ENCODE data around the gene ZRSR2.
A peak's percentile ranks its signal among the peaks of the same experiment; 100 is the strongest.
"Not testable (repeated sequence)": the region's sequence is repeated elsewhere in the genome, so short reads cannot be mapped to it uniquely, and the experiment has no call there.

Gene ZRSR2

GRCh38 chrX:15804563-15804962 lies 14.3 kb downstream of the ZRSR2 start:
- DNase-seq (ENCODE audit: low read depth in 2 of 2): no peak

GRCh38 chrX:15808254-15808653 lies 18.0 kb downstream of the ZRSR2 start:
- no peak for DNase-seq (ENCODE audit: low read depth in 2 of 2)

GRCh38 chrX:15812192-15812938 lies 22.1 kb downstream of the ZRSR2 start:
- no peak for DNase-seq (ENCODE audit: low read depth in 2 of 2)

- no peak for DNase-seq (ENCODE audit: low read depth in 2 of 2)
Observed at GRCh38 chrX:15813416-15813815, 23.1 kb downstream of the ZRSR2 start.

DNA sequence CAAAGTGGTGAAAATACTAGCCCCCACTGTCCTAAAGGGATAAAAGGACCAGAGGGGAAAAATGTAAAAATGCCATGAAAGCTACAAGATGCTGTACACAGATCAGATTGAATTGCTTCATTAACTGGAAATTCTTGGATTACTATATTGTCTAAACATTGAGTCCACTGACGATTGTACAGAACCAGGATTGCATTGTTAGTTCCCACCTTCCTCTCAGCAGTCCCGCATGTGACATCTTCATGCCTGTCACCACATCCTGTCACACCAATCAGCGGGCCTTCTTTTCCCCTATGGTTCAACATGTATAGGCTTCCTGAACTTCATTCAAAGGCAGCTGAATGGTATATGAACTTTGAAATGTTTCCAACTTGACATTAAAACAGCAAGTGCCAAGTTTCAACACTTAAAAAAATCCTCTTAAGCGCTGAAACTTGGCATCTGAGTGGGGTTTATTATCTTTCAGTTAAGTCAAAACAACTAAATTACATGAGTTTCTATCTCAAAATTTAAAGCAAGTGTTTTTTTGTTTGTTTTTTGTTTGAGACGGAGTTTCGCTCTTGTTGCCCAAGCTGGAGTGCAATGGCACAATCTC lies 24.6 kb downstream of the ZRSR2 start:
- no peak for DNase-seq (ENCODE audit: low read depth in 2 of 2)

DNA sequence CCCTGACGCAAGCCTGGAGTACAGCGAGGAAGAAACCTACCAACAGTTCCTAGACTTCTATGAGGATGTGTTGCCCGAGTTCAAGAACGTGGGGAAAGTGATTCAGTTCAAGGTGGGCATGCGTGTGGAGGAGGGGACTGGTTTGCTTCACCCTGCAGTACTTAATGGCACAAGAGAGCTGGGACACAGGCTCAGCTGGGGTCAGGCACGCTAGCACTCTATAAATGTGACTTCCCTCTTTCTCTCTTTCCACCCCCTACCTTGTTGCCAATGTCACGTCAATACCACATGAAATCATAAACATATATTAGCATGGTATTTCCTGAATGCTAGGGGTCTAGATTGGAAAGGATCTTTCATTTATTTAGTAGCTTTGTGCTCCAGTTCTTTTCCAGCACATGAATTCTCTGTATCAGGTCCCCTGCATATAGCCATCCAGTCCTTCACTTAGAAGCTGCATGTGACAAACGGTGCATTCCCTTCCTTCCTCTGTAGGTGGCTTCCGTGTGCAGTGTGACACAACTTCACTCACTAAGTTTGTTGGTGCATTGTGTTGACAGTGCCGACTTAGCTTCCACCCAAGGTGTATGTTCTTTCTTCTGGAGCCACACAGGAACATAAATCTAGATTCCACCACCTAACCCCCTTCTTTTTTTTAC lies 25.6 kb downstream of the ZRSR2 start:
- no peak for DNase-seq (ENCODE audit: low read depth in 2 of 2)

DNA sequence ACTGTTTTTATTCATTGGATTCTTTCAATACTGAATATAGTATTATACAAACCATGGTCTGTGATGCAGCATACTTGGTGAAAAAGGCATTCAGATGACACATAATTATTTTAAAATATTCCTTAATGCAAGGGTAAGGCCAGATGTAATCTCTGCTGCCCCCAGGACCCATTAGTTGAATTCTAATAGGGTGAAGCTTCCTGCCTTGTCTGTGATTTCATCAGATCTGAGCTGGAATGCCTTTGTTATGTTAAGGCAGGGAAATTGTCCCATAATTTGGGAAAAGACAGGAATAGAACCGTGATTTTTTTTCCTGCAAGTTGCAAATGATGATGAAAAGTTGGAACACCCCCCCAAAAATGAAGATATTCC lies 26.1 kb downstream of the ZRSR2 start:
- no peak for DNase-seq (ENCODE audit: low read depth in 2 of 2)

GRCh38 chrX:15816886-15817285 lies 26.6 kb downstream of the ZRSR2 start:
- DNase-seq (ENCODE audit: low read depth in 2 of 2): peak in 1 of 2 donors; percentile 14

- peak in 1 of 2 donors; percentile 11 for DNase-seq (ENCODE audit: low read depth in 2 of 2)
Observed at GRCh38 chrX:15820106-15821073, 30.1 kb downstream of the ZRSR2 start.

- no peak for DNase-seq (ENCODE audit: low read depth in 2 of 2)
Observed at GRCh38 chrX:15822922-15823321, 32.6 kb downstream of the ZRSR2 start.

DNA sequence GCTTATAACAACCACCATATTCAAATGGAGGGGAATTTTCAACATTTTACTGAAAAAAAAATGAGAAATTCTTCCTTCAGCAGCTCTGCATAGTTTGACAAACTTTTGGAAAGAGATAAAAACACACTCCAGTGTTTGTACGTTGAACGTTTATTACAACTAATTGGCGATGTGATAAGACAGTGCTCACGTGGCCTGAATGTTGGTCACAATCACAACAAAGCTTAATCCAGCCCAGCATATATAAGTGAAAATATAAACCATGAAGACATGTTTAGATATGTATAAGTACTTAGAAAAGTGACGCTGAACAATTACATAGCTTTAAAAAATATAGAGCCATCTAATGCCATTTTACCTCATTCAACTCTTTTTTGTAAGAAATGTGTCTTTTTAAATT lies 35.7 kb downstream of the ZRSR2 start:
- DNase-seq (ENCODE audit: low read depth in 2 of 2): no peak

DNA sequence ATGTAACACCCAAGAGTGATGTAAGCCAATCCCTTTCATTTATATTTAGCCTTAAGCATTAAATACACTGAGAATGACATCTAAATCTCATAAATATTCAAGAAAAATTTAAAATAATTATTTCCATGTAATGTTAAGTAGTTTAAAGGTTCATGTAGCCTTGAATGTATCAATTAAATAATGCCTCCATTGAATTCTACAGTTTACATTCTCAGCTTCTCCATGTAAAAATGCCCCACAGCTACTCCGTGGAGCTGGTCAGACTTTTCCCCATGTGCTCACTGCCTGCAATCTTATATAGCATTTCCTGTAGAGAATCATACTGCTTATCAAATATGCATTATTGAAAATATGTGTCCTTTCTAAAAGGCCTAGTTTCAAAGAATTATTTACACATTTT lies 38.9 kb downstream of the ZRSR2 start:
- no peak for DNase-seq (ENCODE audit: low read depth in 2 of 2)

DNA sequence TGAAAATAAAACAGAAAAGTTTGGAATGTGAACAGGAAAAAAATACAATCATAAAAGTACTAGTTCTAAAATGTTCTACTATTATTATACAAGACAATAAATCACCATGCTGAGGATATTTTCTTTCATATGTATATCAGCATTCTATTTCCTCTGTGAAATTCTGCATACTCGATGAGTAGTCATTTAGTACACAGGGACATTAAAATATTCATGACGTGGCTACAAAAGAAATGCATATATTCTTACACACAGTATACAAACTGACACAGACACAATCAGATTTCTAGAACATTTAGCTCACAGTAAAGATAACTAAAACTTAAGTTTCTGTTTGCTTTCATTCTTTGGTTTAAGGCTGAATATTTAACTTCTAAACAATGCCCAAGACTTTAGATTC lies 41.1 kb downstream of the ZRSR2 start:
- DNase-seq (ENCODE audit: low read depth in 2 of 2): not testable (repeated sequence)

DNA sequence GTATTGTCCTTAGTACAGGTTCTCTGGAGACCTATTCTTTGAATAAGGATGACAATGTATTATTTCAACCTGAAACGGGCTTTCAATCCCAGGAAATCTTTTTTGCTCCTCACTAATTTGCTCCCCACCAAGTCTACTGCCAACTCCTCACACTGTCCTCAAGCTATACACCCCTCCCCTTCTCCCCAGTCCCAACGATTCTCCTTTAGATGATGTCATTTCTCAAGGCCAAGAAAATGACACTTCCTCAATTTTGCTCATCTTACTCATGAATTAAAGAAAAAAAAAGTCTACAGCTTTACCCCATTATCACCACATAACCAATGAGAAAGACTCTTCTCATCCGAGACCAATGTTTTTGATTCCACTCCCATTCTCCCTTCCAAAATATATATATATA lies 43.8 kb downstream of the ZRSR2 start:
- no peak for DNase-seq (ENCODE audit: low read depth in 2 of 2)

DNA sequence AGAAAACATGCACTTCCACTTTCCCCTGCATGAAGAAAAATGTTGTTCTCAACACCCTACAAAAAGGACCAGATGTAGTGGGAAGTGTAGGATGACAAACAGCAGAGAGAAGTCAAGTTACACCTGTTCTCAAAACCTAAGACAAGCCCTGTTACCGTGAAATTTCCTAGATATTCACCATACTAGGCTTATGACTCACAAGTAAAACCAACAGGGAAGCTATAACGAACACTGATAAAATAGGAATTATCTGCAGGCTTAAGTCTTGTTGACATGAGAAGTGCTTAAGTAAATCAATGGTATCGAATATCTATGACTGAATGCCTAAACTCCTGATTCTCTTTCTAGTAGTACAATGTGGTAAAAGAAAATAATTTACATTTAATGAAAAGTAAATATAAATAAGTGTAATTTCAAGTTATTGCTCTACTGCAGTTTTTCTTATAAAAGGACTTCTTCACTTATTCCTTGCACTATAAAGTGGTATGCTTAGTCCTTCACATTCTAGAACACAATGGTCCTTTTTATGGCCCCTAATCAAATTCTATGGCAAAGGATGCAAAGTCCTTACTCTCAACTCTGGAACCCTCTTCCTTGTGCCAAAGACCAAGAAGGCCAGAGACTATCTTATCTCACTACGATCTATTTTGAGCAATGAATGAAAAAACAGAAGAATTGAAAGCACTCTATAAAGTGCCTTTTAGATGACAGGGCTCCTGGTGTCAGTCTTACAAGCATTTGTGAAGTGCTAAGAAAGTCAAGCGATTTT lies 44.7 kb downstream of the ZRSR2 start:
- no peak for DNase-seq (ENCODE audit: low read depth in 2 of 2)

- no peak for DNase-seq (ENCODE audit: low read depth in 2 of 2)
Observed at GRCh38 chrX:15838017-15838416, 47.7 kb downstream of the ZRSR2 start.

DNA sequence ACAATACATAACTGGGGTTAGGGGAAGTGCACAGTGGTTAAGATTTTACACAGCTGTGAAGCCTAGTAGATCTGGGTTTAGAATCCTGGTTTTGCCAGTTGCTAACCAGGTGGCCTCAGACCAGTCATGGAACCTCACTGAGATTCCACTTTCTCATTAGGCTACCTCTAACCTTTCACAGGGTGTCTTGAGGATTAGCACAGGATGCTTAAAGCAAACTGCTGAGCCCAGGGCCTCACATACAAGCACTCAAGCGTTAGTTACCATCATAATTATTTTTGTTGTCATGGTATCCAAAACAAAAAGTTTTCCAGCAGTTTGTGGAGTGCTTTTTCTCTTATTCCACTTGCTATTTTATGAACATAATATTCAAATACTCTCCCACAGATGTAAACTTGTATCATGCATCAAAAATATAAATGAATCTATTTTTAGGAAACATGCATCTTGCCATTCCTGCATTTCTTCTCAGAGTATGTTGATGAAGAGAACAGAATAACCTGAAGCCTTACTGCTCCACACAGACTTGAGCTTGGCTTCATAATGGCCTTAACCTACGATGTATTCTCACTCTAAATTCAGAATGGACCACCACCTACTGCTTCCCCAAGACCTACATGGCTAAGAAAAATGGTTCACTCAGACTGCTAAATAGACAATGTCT lies 51.7 kb downstream of the ZRSR2 start:
- DNase-seq (ENCODE audit: low read depth in 2 of 2): no peak

GRCh38 chrX:15843960-15844359 lies 53.7 kb downstream of the ZRSR2 start:
- no peak for DNase-seq (ENCODE audit: low read depth in 2 of 2)

GRCh38 chrX:15848576-15848975 lies 58.3 kb downstream of the ZRSR2 start:
- no peak for DNase-seq (ENCODE audit: low read depth in 2 of 2)

DNA sequence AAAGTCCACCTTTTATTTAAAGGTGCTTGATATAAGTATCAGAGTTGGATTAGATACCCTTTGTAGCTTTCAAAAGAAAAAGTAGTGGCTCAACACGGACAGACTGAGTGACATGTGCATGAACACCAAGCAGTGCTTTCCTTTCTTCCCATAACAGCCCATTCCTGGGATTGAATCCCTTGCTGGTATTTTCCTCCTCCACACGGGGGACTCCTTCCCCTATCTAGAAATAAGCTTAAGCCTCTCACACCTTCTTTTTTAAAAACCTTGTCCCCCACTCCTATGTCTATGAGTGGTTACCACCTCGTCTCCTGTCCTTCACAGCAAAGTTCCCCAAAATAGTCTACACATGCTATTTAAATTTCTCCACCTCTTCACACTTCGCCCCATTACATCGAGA lies 59.3 kb downstream of the ZRSR2 start:
- no peak for DNase-seq (ENCODE audit: low read depth in 2 of 2)

GRCh38 chrX:15853586-15854079 lies 63.3 kb downstream of the ZRSR2 start:
- DNase-seq (ENCODE audit: low read depth in 2 of 2): no peak

All from stimulated activated CD8-positive, alpha-beta memory T cell treated with anti-CD3 and anti-CD28 coated beads, Interleukin-2, amount 100 ng/mL, for 48 hours (primary cell).